Vagina (tissue), 2 donors: ENCODE data around the gene CHAT. TPM values are rescaled to one million over a fixed set of nuclear protein-coding genes. Genes with fewer than 3 reads are reported as not detected.

Experiments used
- DNase-seq, 2 donors: peaks; one replicate each; pipeline ENCODE4 v3.0.0-alpha.2; 2017; ENCODE audit errors: extremely low spot score in 2 of 2
- H3K27ac ChIP-seq: fragments of 200-600 bp; sonication (generic); one replicate; pipeline ENCODE4 v1.5.1; 2019
- H3K27me3 ChIP-seq: fragments of 200-600 bp; sonication (generic); one replicate; pipeline ENCODE4 v1.5.1; 2019
- H3K36me3 ChIP-seq, 2 donors: fragments of 200-600 bp; sonication (generic); one replicate each; pipeline ENCODE4 v1.5.1; 2017 to 2019
- H3K4me1 ChIP-seq: fragments of 200-600 bp; sonication (generic); one replicate; pipeline ENCODE4 v1.5.1; 2019
- H3K4me3 ChIP-seq, 2 donors: fragments of 200-600 bp; sonication (generic); 1 replicate in 1 of 2; 2 replicates in 1 of 2; pipeline ENCODE4 v1.5.1; 2016 to 2019
- H3K9me3 ChIP-seq: fragments of 200-600 bp; sonication (generic); one replicate; pipeline ENCODE4 v1.5.1; 2019
- POLR2A ChIP-seq, 2 donors: fragments of 450-650 bp; IDR thresholded peaks; one replicate each; pipeline ENCODE4 v1.6.1; 2017; ENCODE audit warnings: antibody characterized with exemption in 2 of 2, mild to moderate bottlenecking in 2 of 2, moderate library complexity in 2 of 2
- POLR2AphosphoS5 ChIP-seq, 2 donors: sonication (generic); formaldehyde crosslinking; IDR thresholded peaks; one replicate each; pipeline ENCODE4 v1.9.0; 2017; ENCODE audit warnings: antibody characterized with exemption in 2 of 2, mild to moderate bottlenecking in 2 of 2, low read depth in 1 of 2; ENCODE audit not compliant: insufficient read depth in 1 of 2
- intact Hi-C: fragments of 100-400 bp; cut with DNase I; formaldehyde crosslinking; loops from one replicate; pipeline ENCODE4 v1.15.1; 2023
- total RNA-seq: library from RNA; depleted of rRNA; stranded (reverse); fragments of >200 nt; gene quantifications from one replicate; pipeline ENCODE4 v1.2.3, GENCODE V29; 2016
- TF ChIP-seq, protein P1 (sequence below), 3 experiments: fragments of 450-650 bp in 2 of 3; fragments of 200-600 bp in 1 of 3; sonication (generic) in 1 of 3; IDR thresholded peaks; one replicate each; pipeline ENCODE4 v1.5.1; 2017 to 2019; ENCODE audit warnings: antibody characterized with exemption in 3 of 3, mild to moderate bottlenecking in 2 of 3, moderate library complexity in 2 of 3

CHAT gene
- total RNA-seq, 1 donor from 2014 or later, result not detected

DNA sequence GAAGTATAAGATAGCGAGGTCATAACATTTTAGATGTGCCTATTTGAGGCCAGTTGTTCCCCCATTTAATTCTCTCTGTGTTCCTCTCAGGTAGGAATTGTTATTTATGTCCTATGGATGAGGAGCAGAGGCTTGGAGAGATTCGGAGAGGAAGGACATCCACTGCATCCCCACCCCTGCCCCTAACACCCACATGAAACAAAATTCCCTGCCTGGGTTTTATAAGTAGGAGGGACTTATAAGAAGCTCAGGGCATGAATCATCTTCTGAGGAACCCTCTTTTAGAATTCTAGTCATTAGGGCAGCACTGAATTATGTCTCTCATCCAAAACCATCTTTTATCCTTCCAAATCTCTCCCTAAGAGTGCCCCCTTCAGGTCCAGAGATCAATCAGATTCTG lies 5.0 kb downstream of the CHAT start:
- Histone ChIP-seq H3K27ac (no peak overlapping the region), H3K27me3 (no peaks in the 10 kb centered on the region), H3K4me3 (no peak overlapping the region), H3K36me3 (no peaks in the 10 kb centered on the region), H3K9me3 (no peaks in the 10 kb centered on the region), H3K4me1 (no peaks in the 10 kb centered on the region)
- intact Hi-C loops, result no loop called here
- no peak for DNase-seq
- TF ChIP-seq, protein P1, sequence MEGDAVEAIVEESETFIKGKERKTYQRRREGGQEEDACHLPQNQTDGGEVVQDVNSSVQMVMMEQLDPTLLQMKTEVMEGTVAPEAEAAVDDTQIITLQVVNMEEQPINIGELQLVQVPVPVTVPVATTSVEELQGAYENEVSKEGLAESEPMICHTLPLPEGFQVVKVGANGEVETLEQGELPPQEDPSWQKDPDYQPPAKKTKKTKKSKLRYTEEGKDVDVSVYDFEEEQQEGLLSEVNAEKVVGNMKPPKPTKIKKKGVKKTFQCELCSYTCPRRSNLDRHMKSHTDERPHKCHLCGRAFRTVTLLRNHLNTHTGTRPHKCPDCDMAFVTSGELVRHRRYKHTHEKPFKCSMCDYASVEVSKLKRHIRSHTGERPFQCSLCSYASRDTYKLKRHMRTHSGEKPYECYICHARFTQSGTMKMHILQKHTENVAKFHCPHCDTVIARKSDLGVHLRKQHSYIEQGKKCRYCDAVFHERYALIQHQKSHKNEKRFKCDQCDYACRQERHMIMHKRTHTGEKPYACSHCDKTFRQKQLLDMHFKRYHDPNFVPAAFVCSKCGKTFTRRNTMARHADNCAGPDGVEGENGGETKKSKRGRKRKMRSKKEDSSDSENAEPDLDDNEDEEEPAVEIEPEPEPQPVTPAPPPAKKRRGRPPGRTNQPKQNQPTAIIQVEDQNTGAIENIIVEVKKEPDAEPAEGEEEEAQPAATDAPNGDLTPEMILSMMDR (IDR thresholded peaks at IDR 0.05), result no peak
- TF ChIP-seq POLR2A (IDR thresholded peaks at IDR 0.05), result no peak
- no peak for TF ChIP-seq POLR2AphosphoS5 (IDR thresholded peaks at IDR 0.05; ENCODE audit: insufficient read depth in 1 of 2, low read depth in 1 of 2)

DNA sequence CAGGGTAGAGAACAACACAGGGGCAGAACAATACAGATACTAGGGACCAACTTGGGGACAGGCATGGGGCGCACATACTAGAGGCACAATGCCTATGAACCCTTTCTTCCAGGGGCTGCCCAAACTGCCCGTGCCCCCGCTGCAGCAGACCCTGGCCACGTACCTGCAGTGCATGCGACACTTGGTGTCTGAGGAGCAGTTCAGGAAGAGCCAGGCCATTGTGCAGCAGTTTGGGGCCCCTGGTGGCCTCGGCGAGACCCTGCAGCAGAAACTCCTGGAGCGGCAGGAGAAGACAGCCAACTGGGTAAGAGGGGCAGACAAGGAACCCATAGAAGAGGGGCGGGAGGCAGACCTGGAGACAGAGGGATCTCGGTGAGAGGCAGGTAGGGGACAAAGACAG lies 5.8 kb downstream of the CHAT start:
- no peak for DNase-seq
- Histone ChIP-seq H3K27me3 (no peaks in the 10 kb centered on the region), H3K9me3 (no peaks in the 10 kb centered on the region), H3K4me3 (no peak overlapping the region), H3K27ac (no peak overlapping the region), H3K4me1 (no peaks in the 10 kb centered on the region), H3K36me3 (no peaks in the 10 kb centered on the region)
- intact Hi-C loops, result no loop called here
- no peak for TF ChIP-seq POLR2AphosphoS5 (IDR thresholded peaks at IDR 0.05; ENCODE audit: insufficient read depth in 1 of 2, low read depth in 1 of 2)
- TF ChIP-seq POLR2A (IDR thresholded peaks at IDR 0.05), result no peak
- TF ChIP-seq, protein P1 (IDR thresholded peaks at IDR 0.05), result no peak

DNA sequence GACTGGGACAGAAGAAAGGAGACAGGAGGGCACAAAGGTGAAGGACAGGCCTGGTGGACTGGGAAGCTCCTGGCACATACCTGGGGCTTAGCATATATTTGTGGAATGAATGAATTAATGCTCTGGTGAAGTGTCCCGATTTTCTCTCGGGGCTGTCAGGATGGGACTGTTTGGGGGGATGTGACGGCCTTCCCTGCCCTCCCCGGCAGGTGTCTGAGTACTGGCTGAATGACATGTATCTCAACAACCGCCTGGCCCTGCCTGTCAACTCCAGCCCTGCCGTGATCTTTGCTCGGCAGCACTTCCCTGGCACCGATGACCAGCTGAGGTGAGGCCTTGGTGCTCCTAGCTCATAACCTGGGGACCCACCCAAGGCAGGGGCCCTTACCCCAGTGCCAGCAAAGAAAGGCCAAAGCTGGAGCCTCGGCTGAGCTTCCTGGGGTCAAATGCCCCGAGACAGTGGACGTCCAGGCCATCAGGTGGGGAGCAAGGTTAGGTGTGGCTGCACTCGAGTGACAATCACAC lies 6.5 kb downstream of the CHAT start:
- H3K27ac ChIP-seq, result no peak overlapping the region
- no peak overlapping the region for H3K4me3 ChIP-seq
- H3K9me3 ChIP-seq, result no peaks in the 10 kb centered on the region
- no peaks in the 10 kb centered on the region for H3K4me1 ChIP-seq
- no peaks in the 10 kb centered on the region for H3K27me3 ChIP-seq
- TF ChIP-seq, protein P1 (IDR thresholded peaks at IDR 0.05), result no peak
- TF ChIP-seq POLR2A (IDR thresholded peaks at IDR 0.05) (no peak), POLR2AphosphoS5 (IDR thresholded peaks at IDR 0.05; ENCODE audit: insufficient read depth in 1 of 2, low read depth in 1 of 2) (no peak)
- H3K36me3 ChIP-seq, result no peaks in the 10 kb centered on the region
- intact Hi-C loops, result no loop called here
- DNase-seq, result no peak

DNA sequence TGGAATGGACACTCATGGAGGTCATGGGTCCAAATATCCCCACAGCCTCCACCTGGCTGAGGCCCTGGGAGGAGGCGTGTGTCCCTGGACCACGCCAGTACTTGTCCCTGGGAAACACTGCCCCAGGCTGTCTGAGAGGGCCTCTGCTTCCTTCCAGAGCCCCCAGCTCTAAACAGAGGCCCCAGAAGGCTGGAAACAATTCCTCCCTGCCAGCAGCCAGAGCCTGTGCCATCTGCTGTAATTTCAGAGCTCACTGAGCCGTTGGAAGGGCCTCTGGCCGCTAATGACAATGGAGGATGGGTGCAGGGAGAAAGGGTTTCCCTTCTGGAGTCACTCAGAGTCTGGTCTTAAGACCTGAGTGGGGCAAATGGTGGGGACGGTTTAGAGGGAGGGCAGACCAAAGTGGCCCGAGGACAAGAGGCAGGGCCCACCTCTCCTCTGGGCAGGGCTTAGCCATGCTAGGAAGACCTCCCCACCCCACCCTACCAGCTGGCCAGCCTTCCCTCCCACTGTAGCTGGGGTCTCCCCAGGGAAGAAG lies 7.1 kb downstream of the CHAT start:
- Histone ChIP-seq H3K4me3 (no peak overlapping the region), H3K27ac (no peak overlapping the region), H3K27me3 (no peaks in the 10 kb centered on the region), H3K9me3 (no peaks in the 10 kb centered on the region), H3K4me1 (no peaks in the 10 kb centered on the region), H3K36me3 (no peaks in the 10 kb centered on the region)
- intact Hi-C loops, result no loop called here
- no peak for TF ChIP-seq POLR2A (IDR thresholded peaks at IDR 0.05)
- TF ChIP-seq POLR2AphosphoS5 (IDR thresholded peaks at IDR 0.05; ENCODE audit: insufficient read depth in 1 of 2, low read depth in 1 of 2), result no peak
- no peak for DNase-seq

DNA sequence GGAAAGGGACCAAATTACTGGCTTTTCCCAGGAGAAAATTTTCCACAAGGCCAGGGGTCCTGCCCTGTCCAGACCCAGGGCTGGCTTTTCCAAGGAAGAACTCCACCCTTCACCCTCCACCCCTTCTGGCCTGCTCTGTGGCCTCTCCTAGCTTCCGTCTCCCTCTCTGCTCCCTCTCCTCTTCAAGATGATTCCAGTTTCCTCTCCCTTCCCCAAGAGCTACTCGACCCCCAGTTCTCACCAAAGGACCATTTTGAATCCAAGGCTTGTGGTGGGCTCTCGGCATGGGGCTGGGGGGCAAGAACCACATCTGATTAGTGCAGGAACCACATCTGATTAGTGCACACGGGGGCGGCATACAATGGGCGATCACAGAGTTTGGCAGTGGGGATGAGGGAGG lies 7.7 kb downstream of the CHAT start:
- TF ChIP-seq, protein P1 (IDR thresholded peaks at IDR 0.05), result no peak
- TF ChIP-seq POLR2AphosphoS5 (IDR thresholded peaks at IDR 0.05; ENCODE audit: insufficient read depth in 1 of 2, low read depth in 1 of 2) (no peak), POLR2A (IDR thresholded peaks at IDR 0.05) (no peak)
- no peaks in the 10 kb centered on the region for H3K4me1 ChIP-seq
- intact Hi-C loops, result no loop called here
- no peak for DNase-seq
- H3K36me3 ChIP-seq, result no peaks in the 10 kb centered on the region
- H3K27ac ChIP-seq, result no peak overlapping the region
- H3K4me3 ChIP-seq, result no peak overlapping the region
- no peaks in the 10 kb centered on the region for H3K27me3 ChIP-seq
- no peaks in the 10 kb centered on the region for H3K9me3 ChIP-seq
